Measurements from ENCODE around the gene PDE1A.

- no peak for TF ChIP-seq FOSL2 (IDR thresholded peaks at IDR 0.05)
- TF ChIP-seq FOSL2 (CRISPR knock-in tag; IDR thresholded peaks at IDR 0.05), result no peak
- TF ChIP-seq MAFK (IDR thresholded peaks at IDR 0.05; ENCODE audit: partially characterized antibody), result no peak
- TF ChIP-seq, protein P1, sequence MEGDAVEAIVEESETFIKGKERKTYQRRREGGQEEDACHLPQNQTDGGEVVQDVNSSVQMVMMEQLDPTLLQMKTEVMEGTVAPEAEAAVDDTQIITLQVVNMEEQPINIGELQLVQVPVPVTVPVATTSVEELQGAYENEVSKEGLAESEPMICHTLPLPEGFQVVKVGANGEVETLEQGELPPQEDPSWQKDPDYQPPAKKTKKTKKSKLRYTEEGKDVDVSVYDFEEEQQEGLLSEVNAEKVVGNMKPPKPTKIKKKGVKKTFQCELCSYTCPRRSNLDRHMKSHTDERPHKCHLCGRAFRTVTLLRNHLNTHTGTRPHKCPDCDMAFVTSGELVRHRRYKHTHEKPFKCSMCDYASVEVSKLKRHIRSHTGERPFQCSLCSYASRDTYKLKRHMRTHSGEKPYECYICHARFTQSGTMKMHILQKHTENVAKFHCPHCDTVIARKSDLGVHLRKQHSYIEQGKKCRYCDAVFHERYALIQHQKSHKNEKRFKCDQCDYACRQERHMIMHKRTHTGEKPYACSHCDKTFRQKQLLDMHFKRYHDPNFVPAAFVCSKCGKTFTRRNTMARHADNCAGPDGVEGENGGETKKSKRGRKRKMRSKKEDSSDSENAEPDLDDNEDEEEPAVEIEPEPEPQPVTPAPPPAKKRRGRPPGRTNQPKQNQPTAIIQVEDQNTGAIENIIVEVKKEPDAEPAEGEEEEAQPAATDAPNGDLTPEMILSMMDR (IDR thresholded peaks at IDR 0.05), result no peak
- no peak for TF ChIP-seq CHD2 (IDR thresholded peaks at IDR 0.05; ENCODE audit: low read length, partially characterized antibody)
- no peak for TF ChIP-seq CBX2 (IDR thresholded peaks at IDR 0.05; ENCODE audit: borderline replicate concordance, low read depth)
- TF ChIP-seq KDM1A (IDR thresholded peaks at IDR 0.05; ENCODE audit: low read depth), result no peak
- no peak for TF ChIP-seq EHMT2 (IDR thresholded peaks at IDR 0.05; ENCODE audit: low read depth)
Observed at GRCh38 chr2:182299632-182300031, 127.2 kb downstream of the PDE1A start.

Data from A549 (cell line).